ENCODE results near the gene ERC1.
A peak's percentile ranks its signal among the peaks of the same experiment; 100 is the strongest.

ERC1 gene

DNA sequence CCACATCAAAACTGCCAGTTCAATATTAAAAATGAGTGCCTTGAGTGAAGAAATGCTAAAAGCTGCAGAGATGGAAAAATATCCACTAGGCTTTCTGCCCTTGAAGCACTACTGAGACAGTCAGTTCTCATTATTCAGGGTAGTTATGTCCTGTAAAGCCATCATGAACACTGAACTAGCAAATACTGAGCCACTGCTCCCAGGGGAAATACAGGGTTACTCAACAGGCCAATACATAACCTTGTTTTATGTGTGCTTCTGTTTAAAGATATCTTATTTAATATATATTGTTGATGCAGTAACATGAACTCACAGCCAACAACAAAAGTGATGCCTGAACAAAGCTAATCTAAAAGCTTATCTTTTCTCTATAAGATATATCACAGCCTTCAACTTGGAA is 44.8 kb upstream of the ERC1 start:
- no peak overlapping the region for H3K27ac ChIP-seq (ENCODE audit: low read depth, low read length)
- peaks cover 78% of the 10 kb centered on the region for H3K79me2 ChIP-seq (ENCODE audit: control insufficient read depth, low read length)
- no peaks in the 10 kb centered on the region for H3K9me2 ChIP-seq (replicated peaks; ENCODE audit: control insufficient read depth, low read length)
- H3F3A ChIP-seq (ENCODE audit: control insufficient read depth, insufficient read depth), result peaks cover 5% of the 10 kb centered on the region
- H3K9me3 ChIP-seq (ENCODE audit: control insufficient read depth, insufficient read depth, low read length), result no peaks in the 10 kb centered on the region
- no peaks in the 10 kb centered on the region for H4K20me1 ChIP-seq (ENCODE audit: control insufficient read depth, insufficient read depth, low read depth, low read length)
- H3K36me3 ChIP-seq (ENCODE audit: control insufficient read depth, low read length), result peaks cover 40% of the 10 kb centered on the region
- TF ChIP-seq, protein P1, sequence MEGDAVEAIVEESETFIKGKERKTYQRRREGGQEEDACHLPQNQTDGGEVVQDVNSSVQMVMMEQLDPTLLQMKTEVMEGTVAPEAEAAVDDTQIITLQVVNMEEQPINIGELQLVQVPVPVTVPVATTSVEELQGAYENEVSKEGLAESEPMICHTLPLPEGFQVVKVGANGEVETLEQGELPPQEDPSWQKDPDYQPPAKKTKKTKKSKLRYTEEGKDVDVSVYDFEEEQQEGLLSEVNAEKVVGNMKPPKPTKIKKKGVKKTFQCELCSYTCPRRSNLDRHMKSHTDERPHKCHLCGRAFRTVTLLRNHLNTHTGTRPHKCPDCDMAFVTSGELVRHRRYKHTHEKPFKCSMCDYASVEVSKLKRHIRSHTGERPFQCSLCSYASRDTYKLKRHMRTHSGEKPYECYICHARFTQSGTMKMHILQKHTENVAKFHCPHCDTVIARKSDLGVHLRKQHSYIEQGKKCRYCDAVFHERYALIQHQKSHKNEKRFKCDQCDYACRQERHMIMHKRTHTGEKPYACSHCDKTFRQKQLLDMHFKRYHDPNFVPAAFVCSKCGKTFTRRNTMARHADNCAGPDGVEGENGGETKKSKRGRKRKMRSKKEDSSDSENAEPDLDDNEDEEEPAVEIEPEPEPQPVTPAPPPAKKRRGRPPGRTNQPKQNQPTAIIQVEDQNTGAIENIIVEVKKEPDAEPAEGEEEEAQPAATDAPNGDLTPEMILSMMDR (IDR thresholded peaks at IDR 0.05; ENCODE audit: low read depth, low read length, poor library complexity, severe bottlenecking), result no peak
- TF ChIP-seq EZH2phosphoT487 (IDR thresholded peaks at IDR 0.05; ENCODE audit: borderline replicate concordance, low read length), result no peak
- H3K4me1 ChIP-seq (ENCODE audit: control insufficient read depth, low read length), result peaks cover 29% of the 10 kb centered on the region
- no peaks in the 10 kb centered on the region for H3K27me3 ChIP-seq (ENCODE audit: control insufficient read depth, low read length)
- no peak overlapping the region for H3K4me3 ChIP-seq (ENCODE audit: low read length)
- H3K4me2 ChIP-seq (ENCODE audit: low read length), result peak overlapping the region; percentile 50

DNA sequence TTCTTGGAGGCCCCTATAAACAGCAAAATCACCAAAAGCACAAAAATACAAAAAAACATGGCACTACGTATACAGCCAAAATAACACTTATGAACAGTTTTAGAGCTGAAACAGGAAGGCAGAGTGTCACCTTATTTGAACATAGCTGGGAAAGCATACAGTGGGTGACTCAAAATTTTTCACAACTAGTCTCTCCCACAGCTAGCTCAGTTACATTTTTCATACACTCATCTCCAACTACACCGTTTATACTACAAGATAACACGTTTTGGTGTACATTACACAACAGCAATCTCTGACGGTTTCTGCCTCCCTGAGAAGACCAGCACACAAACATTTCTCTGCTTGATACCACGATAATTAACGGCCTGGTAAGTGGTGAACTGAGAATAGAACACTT is 44.4 kb upstream of the ERC1 start:
- Histone ChIP-seq H3K9me2 (replicated peaks; ENCODE audit: control insufficient read depth, low read length) (no peaks in the 10 kb centered on the region), H3K36me3 (ENCODE audit: control insufficient read depth, low read length) (peaks cover 40% of the 10 kb centered on the region), H4K20me1 (ENCODE audit: control insufficient read depth, insufficient read depth, low read depth, low read length) (no peaks in the 10 kb centered on the region), H3K4me2 (ENCODE audit: low read length) (peak overlapping the region; percentile 50), H3K4me3 (ENCODE audit: low read length) (peak overlapping the region; percentile 40; the same call in 1 of the 2 replicates), H3K9me3 (ENCODE audit: control insufficient read depth, insufficient read depth, low read length) (no peaks in the 10 kb centered on the region), H3K79me2 (ENCODE audit: control insufficient read depth, low read length) (peaks cover 77% of the 10 kb centered on the region), H3K27ac (ENCODE audit: low read depth, low read length) (no peak overlapping the region), H3K27me3 (ENCODE audit: control insufficient read depth, low read length) (no peaks in the 10 kb centered on the region), H3K4me1 (ENCODE audit: control insufficient read depth, low read length) (peaks cover 29% of the 10 kb centered on the region), H3F3A (ENCODE audit: control insufficient read depth, insufficient read depth) (peaks cover 9% of the 10 kb centered on the region)
- no peak for TF ChIP-seq EZH2phosphoT487 (IDR thresholded peaks at IDR 0.05; ENCODE audit: borderline replicate concordance, low read length)

DNA sequence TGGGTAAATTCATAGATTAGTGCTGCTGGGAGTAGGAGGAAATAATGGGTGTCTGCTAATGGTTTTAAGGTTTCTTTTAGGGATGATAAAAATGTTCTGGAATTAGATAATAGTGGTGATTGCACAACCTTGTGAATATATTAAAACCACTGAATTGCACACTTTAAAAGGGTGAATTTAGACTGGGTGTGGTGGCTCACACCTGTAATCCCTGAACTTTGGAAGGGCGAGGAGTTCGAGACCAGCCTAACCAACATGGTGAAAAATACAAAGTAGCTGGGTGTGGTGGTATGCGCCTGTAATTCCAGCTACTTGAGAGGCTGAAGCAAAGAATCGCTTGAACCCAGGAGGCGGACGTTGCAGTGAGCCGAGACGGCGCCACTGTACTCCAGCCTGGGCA is 42.8 kb upstream of the ERC1 start:
- Histone ChIP-seq H3K79me2 (ENCODE audit: control insufficient read depth, low read length) (peaks cover 61% of the 10 kb centered on the region), H3K9me3 (ENCODE audit: control insufficient read depth, insufficient read depth, low read length) (no peaks in the 10 kb centered on the region), H3F3A (ENCODE audit: control insufficient read depth, insufficient read depth) (peaks cover 9% of the 10 kb centered on the region), H3K4me2 (ENCODE audit: low read length) (peak overlapping the region; percentile 53), H3K27me3 (ENCODE audit: control insufficient read depth, low read length) (no peaks in the 10 kb centered on the region), H3K4me1 (ENCODE audit: control insufficient read depth, low read length) (peaks cover 40% of the 10 kb centered on the region), H4K20me1 (ENCODE audit: control insufficient read depth, insufficient read depth, low read depth, low read length) (no peaks in the 10 kb centered on the region), H3K27ac (ENCODE audit: low read depth, low read length) (peak overlapping the region; percentile 86; the same call in 1 of the 2 replicates), H3K9me2 (replicated peaks; ENCODE audit: control insufficient read depth, low read length) (no peaks in the 10 kb centered on the region), H3K36me3 (ENCODE audit: control insufficient read depth, low read length) (peaks cover 27% of the 10 kb centered on the region), H3K4me3 (ENCODE audit: low read length) (peak overlapping the region; percentile 86)
- TF ChIP-seq, protein P1 (IDR thresholded peaks at IDR 0.05; ENCODE audit: low read depth, low read length, poor library complexity, severe bottlenecking), result no peak
- TF ChIP-seq EZH2phosphoT487 (IDR thresholded peaks at IDR 0.05; ENCODE audit: borderline replicate concordance, low read length), result no peak

DNA sequence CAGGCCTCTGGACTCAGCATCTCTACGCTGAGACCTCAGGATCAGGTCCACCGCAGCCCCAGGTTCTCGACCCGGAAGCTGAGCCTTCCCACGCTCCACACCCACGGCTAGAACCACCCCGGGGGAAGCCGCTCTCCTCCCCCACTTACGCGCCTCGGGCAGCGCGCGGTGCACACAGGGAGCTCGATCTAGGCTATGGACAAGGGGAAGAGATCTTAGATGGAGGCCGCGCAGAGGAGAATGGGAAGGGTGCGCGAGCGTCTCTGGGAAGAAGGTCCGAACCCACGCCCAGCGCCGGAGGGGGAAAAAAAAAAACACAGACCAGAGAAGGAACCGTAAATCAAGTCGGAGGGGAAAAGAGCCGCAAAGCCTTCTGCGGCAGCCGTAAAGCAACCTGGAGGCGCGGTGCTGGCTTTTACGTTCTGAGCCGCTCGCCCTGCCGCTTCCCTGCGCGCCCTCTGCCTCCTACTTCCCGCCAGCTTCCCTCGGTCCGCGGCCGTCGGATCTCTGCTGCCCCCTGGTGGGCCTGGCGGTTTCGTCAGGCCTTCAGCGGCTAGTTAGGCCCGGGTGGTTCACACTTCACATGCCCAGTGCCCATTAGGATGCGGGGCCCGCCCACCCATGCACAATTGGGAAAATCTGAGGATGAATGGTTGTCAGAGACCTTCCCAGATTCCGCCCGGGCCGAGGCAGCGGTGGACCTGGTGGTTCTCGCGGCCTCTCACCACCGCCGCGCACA is 41.4 kb upstream of the ERC1 start, which contains the start of gene RAD52:
Gene RAD52, minus strand, starts transcription at position 242 of the 739 bp plus-strand sequence. CDS start 16,636 bp downstream, outside the sequence.
- Histone ChIP-seq H3K27ac (ENCODE audit: low read depth, low read length) (peak within 1 kb of the TSS; percentile 86), H3K9me2 (replicated peaks; ENCODE audit: control insufficient read depth, low read length) (no peaks in the 10 kb centered on the region), H3F3A (ENCODE audit: control insufficient read depth, insufficient read depth) (peaks cover 16% of the 10 kb centered on the region), H3K36me3 (ENCODE audit: control insufficient read depth, low read length) (peaks cover 13% of the 10 kb centered on the region), H3K4me2 (ENCODE audit: low read length) (peak within 1 kb of the TSS; percentile 73), H3K27me3 (ENCODE audit: control insufficient read depth, low read length) (no peaks in the 10 kb centered on the region), H3K79me2 (ENCODE audit: control insufficient read depth, low read length) (peaks cover 48% of the 10 kb centered on the region), H3K4me1 (ENCODE audit: control insufficient read depth, low read length) (peaks cover 45% of the 10 kb centered on the region), H4K20me1 (ENCODE audit: control insufficient read depth, insufficient read depth, low read depth, low read length) (no peaks in the 10 kb centered on the region), H3K4me3 (ENCODE audit: low read length) (peak within 1 kb of the TSS; percentile 86), H3K9me3 (ENCODE audit: control insufficient read depth, insufficient read depth, low read length) (no peaks in the 10 kb centered on the region)
- TF ChIP-seq EZH2phosphoT487 (IDR thresholded peaks at IDR 0.05; ENCODE audit: borderline replicate concordance, low read length), result no peak
- TF ChIP-seq, protein P1 (IDR thresholded peaks at IDR 0.05; ENCODE audit: low read depth, low read length, poor library complexity, severe bottlenecking), result peak; percentile 99

Data from DOHH2 (cell line).